Stomach smooth muscle (tissue), 2 donors: ENCODE measurements around the gene CZIB.

Experiments
- H3K27ac ChIP-seq: one replicate; pipeline ENCODE4 v1.7.0; 2013; ENCODE audit warnings: mild to moderate bottlenecking, low read length, inconsistent platforms
- H3K27me3 ChIP-seq, 2 donors: one replicate each; pipeline ENCODE4 v1.7.0; 2013; ENCODE audit warnings: low read length in 2 of 2; ENCODE audit not compliant: insufficient read depth in 2 of 2, control insufficient read depth in 1 of 2
- H3K36me3 ChIP-seq, 2 donors: one replicate each; pipeline ENCODE4 v1.7.0; 2013; ENCODE audit warnings: low read length in 2 of 2; ENCODE audit not compliant: control insufficient read depth in 2 of 2, insufficient read depth in 2 of 2
- H3K4me1 ChIP-seq: one replicate; pipeline ENCODE4 v1.7.0; 2013; ENCODE audit warnings: low read length; ENCODE audit not compliant: control insufficient read depth, insufficient read depth
- H3K4me3 ChIP-seq, 2 donors: one replicate each; pipeline ENCODE4 v1.7.0; 2013; ENCODE audit warnings: low read length in 2 of 2
- H3K9ac ChIP-seq, 2 donors: one replicate each; pipeline ENCODE4 v1.7.0; 2013; ENCODE audit warnings: low read length in 2 of 2, mild to moderate bottlenecking in 1 of 2
- H3K9me3 ChIP-seq, 2 donors: one replicate each; pipeline ENCODE4 v1.7.0; 2013; ENCODE audit warnings: low read length in 2 of 2; ENCODE audit not compliant: control insufficient read depth in 2 of 2
- donor health status: healthy.
- donor health status: Pancreatic carcinoma.

CZIB gene

DNA sequence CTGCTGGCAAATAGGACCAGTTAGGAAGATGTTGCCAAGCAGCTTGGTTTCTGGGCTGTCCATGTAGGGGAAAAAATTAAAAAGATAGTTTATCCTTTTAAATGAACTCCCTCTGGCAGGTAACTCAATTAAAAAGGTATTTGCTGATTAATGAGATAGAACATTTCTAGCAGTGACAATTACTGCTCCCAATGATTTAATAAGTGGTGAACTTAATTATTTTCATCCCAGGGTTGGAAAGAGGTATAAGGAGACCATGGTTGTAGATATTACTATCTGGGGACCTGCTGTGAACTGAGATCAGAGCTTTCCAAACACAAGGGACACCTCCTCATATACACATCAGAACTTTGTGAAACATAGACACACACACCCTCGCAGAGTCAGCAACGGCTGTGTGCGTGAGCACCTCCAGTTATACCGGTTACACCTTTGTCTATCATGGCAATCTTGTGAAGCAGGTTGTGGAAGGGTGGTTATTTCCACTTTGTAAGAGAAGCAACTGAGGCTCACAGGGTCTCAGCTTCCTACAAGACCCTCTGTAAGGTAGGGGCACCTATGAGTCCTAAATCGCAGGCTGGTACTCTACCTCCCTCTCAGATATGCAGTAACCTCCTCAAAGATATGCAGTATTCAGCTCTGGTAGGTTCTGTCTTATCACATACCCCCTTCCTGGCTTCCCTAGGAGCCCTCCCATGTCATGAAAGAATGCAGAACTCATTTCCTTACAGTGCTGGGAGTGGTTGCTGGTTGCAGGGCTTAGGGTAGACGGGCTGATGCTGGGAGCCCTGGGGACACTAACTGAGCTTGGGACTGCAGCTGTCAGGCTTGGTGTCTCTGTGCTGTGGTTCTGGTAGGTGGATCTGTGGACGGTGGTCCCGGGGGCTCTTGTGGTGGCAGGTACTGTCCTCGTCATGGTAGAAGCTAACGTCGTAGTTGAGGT, 36.3 kb upstream of the CZIB start:
- no peak overlapping the region for H3K4me3 ChIP-seq
- H3K27me3 ChIP-seq: no peaks in the 10 kb centered on the region
- no peaks in the 10 kb centered on the region for H3K36me3 ChIP-seq
- H3K9me3 ChIP-seq: no peaks in the 10 kb centered on the region
- no peak overlapping the region for H3K9ac ChIP-seq
- H3K4me1 ChIP-seq: no peaks in the 10 kb centered on the region
- H3K27ac ChIP-seq: no peak overlapping the region

DNA sequence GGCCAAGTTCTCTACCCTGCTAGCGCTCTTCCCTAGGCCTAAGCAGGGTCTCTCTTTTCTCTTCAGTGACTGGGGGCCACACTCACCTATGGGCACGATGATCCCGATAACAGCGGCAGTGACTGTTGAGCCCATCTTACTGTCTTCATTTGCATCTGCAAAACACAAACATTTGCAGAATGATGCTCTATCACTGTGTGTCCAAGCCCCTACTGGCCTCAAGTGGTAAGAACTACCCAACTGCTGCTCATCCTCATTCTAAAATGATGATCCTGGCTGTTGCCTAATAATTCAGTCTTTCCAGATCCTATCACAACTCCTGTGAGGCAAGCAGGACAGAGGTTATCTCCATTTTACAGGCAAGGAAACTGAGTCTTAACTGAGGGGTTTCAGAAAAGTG, 34.6 kb upstream of the CZIB start:
- Histone ChIP-seq H3K4me1 (no peaks in the 10 kb centered on the region), H3K27me3 (no peaks in the 10 kb centered on the region), H3K4me3 (no peak overlapping the region), H3K9ac (no peak overlapping the region), H3K36me3 (no peaks in the 10 kb centered on the region), H3K27ac (no peak overlapping the region), H3K9me3 (no peaks in the 10 kb centered on the region)

DNA sequence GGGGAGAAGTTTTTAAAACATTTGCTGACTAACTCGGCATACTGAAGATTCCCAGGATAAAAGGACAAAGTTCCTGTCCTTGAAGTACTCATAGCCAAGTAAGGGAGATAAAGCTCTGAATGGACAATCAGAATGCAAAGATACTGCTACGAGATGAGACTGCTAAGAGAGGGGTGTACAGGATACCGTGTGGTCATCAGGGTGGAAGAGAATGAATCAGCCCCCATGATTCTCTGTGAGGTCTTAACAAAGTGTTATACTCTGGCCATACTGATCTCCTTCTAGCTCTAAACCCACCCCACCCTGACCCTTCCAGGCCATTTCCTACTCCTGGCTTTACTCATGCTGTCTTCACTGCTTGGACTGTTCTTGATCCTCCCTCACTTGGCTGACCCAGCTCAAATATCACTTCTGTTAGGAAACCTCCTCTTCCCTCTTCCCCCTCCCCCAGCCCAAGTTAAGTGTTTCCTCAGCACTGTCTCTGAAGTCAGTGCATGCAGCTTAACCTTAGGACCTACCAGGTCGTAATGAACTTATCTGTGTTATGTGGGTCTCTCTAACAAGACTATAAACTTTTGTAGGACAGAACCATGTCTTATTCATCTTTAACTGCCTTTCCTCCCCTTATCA, 33.7 kb upstream of the CZIB start:
- H3K36me3 ChIP-seq: no peaks in the 10 kb centered on the region
- no peaks in the 10 kb centered on the region for H3K4me1 ChIP-seq
- H3K9me3 ChIP-seq: no peaks in the 10 kb centered on the region
- no peak overlapping the region for H3K9ac ChIP-seq
- H3K4me3 ChIP-seq: no peak overlapping the region
- no peaks in the 10 kb centered on the region for H3K27me3 ChIP-seq
- H3K27ac ChIP-seq: no peak overlapping the region

DNA sequence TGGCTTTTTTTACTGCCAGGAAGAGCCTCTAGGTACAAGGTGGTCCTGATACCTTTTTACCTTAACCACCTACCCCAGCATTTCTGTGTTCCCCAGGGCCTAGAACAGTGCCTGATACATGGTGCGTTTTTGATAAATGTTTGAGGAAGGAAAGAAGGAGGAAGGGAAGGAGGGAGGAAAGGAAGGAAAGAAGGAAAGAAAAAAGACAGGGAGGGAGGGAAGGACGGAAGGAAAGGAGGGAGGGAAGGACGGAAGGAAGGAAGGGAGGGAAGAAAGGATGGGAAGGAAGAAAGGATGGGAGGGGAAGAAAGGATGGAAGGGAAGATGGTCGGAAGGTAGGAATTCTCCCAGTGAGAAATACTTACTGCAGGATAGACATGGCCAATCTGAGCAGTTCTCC, 29.9 kb upstream of the CZIB start:
- no peaks in the 10 kb centered on the region for H3K4me1 ChIP-seq
- no peaks in the 10 kb centered on the region for H3K36me3 ChIP-seq
- H3K27me3 ChIP-seq: no peaks in the 10 kb centered on the region
- H3K4me3 ChIP-seq: no peak overlapping the region
- no peak overlapping the region for H3K27ac ChIP-seq
- no peaks in the 10 kb centered on the region for H3K9me3 ChIP-seq
- H3K9ac ChIP-seq: no peak overlapping the region

DNA sequence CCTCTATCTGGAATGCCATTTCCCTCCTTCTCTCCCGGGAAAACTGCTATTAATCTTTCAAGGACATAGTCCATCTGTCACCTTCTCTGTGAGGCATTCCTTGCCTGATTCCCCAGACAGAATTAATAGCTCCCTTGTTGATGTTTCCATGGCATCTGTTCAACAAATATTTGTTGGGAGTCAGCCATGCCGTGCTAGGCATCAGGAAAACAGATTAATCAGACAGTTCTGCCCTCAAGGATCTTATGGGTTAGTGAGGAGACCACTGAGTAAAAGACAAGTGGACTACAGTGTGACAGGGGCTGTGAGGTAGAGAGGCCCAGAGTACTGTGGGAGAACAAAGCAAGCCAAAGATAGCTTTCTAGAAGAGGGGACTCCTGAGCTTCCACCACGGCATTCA, 29.3 kb upstream of the CZIB start:
- Histone ChIP-seq H3K36me3 (no peaks in the 10 kb centered on the region), H3K4me1 (no peaks in the 10 kb centered on the region), H3K9me3 (no peaks in the 10 kb centered on the region), H3K27ac (no peak overlapping the region), H3K27me3 (no peaks in the 10 kb centered on the region), H3K4me3 (no peak overlapping the region), H3K9ac (no peak overlapping the region)

DNA sequence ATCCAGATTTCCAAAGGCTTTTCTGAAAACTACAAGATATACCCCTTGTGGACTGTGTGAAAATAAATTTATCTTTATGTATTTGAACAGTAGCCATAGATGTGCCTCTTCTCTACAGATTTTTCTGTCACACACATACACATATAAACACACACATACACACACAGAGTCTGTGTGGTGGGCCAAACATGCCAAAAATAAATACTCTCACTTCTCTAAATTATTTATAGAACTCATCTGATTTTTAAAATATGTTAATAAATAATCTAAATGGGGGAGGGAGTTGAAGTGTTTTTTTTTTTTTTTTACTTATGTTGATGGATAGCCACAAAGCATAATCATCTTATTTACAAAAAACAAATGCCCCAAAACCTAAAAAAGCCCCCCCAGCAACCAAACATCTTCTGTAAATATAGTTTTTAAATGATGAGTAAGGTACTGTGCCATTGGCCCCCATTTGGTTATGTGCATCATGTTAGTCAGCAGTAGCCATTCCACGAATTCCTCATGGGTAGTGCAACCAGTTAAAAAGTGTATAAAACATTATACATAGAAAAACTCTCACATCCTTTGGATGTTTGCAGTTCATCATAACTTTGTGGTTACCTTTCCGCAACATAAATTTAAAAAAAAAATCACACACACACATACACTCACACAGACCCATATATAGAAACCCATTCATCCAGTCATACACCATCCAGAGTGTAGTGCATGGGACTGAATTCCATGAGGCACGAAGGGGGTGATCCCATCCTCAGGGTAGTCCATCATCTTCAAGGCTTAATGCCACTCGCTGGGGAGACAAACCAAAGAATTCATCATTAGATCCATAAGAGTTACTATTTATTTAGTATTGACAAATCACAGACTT, 26.1 kb upstream of the CZIB start:
- H3K4me3 ChIP-seq: no peak overlapping the region

DNA sequence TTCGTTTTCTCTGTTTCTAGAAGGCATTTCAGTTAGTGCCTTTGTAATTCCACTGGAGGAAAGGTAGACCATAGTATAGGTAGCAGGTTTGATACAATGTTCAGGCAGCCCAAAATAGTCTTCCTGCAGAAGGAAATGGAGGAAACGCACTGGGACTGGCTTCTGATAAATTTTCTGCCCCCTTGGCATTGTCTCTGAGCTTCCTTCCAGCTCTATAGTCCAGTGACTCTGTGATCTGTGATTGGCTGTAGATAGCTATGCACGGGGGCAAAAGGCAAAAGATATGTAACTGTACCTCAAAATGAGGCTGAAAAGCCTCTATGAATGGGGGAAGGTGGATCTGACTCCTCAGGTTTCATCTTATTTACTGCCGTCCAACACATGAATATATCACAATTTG, 23.7 kb upstream of the CZIB start:
- no peaks in the 10 kb centered on the region for H3K9me3 ChIP-seq
- H3K9ac ChIP-seq: no peak overlapping the region
- no peak overlapping the region for H3K4me3 ChIP-seq
- peaks cover under 1% of the 10 kb centered on the region for H3K4me1 ChIP-seq
- H3K27me3 ChIP-seq: no peaks in the 10 kb centered on the region
- no peaks in the 10 kb centered on the region for H3K36me3 ChIP-seq
- H3K27ac ChIP-seq: no peak overlapping the region

More for the DNA sequence above, 26.1 kb upstream of the CZIB start:
- no peak overlapping the region for H3K27ac ChIP-seq
- no peaks in the 10 kb centered on the region for H3K4me1 ChIP-seq
- no peaks in the 10 kb centered on the region for H3K27me3 ChIP-seq
- H3K9ac ChIP-seq: no peak overlapping the region
- H3K9me3 ChIP-seq: no peaks in the 10 kb centered on the region
- no peaks in the 10 kb centered on the region for H3K36me3 ChIP-seq

DNA sequence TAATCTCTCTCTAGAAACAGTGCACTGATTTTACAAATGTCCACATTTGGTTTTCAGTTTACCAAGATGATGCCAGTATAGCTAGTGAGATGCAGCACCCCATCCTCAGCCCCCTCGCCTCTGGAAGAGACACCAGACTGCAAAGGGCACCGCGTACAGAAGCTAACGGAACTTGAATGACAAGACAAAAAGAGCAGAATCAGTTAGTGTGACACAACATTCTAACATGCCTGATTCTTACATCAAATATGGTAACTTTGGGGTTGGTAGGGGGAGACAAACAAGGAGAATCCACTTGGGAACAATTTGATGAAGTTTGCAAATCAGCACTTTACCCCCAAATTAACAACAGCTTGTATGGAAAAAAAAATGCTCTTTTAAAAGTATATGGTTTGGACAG, 21.9 kb upstream of the CZIB start:
- Histone ChIP-seq H3K27me3 (no peaks in the 10 kb centered on the region), H3K4me3 (no peak overlapping the region), H3K9me3 (no peaks in the 10 kb centered on the region), H3K36me3 (no peaks in the 10 kb centered on the region), H3K9ac (no peak overlapping the region), H3K4me1 (peaks cover 14% of the 10 kb centered on the region), H3K27ac (no peak overlapping the region)

DNA sequence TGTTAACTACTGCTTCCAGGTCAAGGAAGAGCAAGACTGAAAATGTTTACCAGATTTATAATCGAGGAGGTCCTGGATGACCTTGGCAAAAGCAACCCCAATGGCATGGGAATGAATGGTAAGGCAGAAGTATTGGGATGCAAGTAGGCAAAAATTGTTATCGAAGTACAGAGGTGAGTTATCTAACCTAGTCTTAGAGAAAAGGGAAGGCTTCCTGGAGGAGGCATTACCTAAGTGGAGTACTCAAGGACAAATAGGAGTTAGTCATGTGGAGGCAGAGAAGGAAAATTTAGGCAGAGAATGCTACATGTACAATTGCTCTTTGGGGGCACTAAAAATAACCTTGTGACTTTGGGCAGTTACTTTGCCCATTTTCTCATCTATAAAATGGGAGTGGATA, 21.4 kb upstream of the CZIB start:
- no peaks in the 10 kb centered on the region for H3K27me3 ChIP-seq
- H3K36me3 ChIP-seq: no peaks in the 10 kb centered on the region
- H3K9ac ChIP-seq: no peak overlapping the region
- H3K4me3 ChIP-seq: no peak overlapping the region
- H3K4me1 ChIP-seq: peaks cover 19% of the 10 kb centered on the region
- H3K9me3 ChIP-seq: no peaks in the 10 kb centered on the region
- H3K27ac ChIP-seq: no peak overlapping the region

DNA sequence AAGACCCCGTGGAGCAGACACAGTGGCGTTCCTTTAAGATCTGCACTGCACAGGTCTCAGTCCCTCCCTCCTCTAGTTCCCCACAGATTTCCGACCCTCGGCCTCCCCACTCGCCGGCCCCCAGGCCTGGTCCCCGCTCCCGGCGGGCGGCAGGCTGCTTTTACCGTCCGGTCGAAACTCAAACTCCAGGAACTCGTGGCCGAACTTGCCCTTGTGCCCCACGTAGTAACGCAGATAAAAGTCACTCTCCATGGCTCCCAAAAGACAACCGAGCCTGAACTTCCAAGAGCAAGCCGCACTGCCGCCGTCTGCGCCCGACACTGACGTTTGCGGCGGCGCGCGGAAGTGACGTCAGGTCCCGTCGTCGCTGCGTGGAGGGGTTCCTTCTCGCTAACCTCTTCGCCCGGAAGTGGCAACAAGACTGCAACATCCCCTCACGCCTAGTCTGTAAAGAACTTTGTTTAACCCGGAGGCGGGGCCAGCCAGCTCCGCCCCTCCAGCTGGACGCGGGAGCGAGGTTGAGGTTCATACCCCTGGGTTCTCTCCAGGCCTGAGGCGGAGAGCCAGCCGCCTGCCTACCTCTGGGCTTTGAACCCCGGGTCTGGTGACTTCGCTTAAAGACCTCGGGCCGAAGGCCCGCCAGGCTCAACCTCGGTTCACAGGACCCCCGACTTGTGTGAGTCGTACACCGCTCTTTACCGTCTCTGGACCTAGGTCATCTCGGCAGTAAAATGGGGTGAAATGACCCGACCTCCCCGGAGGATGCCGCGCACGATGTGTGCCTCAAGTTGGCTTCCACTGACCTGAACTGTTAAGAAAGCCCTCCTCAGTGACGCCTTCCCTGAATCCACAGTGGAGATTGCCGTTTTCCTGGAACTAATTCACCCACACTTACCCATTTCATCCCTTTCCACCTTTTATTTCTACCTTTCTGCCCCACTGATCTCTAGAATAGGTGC, 18.0 kb upstream of the CZIB start, which contains the start of gene MAGOH:
TSS of gene MAGOH (minus strand) at position 322 of the 959 bp plus-strand sequence. CDS start at position 252, 70 bp downstream.
- Histone ChIP-seq H3K27me3 (no peaks in the 10 kb centered on the region), H3K36me3 (peaks cover 14 to 25% of the 10 kb centered on the region in 2 donors), H3K9me3 (no peaks in the 10 kb centered on the region), H3K4me3 (peak within 1 kb of the TSS; percentile 94 to 100), H3K9ac (peak within 1 kb of the TSS; percentile 89 to 97), H3K27ac (peak within 1 kb of the TSS; percentile 74), H3K4me1 (peaks cover 24% of the 10 kb centered on the region)
